Stimulated activated CD8-positive, alpha-beta memory T cell treated with anti-CD3 and anti-CD28 coated beads, Interleukin-7, amount 100 ng/mL, for 1 hour (primary cell): ENCODE measurements around the gene KIRREL3.

Experiments used
- DNase-seq, 2 donors: peaks; one replicate each; pipeline ENCODE4 v3.0.0-alpha.2; 2020; ENCODE audit warnings: low read depth in 2 of 2

KIRREL3 gene

DNA sequence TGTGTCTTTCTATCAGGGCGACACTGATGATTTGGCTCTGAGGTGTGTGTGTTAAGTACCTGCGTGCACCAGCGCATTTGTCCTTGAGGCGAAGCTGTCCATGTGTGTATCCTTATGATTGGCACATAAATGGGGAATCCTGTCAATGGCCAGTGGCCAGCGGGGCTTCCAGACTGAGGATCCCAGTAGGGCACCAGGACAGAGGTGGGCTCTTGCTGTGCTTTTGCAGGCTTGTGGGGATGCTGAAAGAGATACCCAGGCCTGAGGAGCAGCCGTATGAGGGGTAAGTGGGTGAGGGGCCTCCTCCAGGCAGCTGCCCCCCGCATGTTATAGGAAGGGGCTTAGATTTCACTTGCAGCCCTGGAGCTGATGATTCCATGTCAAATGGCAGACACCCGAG, 488.3 kb downstream of the KIRREL3 start:
- no peak for DNase-seq

DNA sequence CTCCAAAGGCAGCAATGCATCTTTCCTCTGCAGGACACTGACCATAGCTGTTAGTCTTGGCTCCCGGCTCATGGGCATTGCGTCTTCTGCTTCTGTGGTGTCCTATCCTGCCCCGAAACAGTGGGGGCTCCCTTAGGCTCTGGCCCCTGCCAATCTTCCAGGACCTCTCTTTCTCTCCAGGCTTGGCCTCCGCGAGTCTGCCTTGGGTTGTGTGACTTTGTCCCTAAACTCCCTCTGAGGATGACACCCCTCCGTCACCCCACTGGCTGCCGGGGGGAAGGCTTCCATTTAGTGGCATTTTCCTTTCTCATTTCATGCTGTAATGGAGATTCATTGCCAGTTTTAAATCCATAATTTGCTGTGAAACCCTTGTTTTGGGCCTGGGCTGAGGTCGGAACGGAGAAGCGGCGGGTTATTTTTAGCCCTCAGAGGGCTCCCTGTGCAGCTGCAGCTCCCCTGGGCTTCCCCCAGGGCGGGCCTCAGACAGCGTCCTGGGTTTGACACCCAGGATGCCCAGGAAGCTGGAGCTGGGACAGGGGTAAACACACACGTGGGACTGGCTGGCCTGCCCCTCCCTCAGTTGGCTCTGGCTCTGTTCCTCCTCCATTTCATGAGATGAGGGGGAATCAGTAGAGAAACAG, 489.0 kb downstream of the KIRREL3 start:
- DNase-seq = no peak

DNA sequence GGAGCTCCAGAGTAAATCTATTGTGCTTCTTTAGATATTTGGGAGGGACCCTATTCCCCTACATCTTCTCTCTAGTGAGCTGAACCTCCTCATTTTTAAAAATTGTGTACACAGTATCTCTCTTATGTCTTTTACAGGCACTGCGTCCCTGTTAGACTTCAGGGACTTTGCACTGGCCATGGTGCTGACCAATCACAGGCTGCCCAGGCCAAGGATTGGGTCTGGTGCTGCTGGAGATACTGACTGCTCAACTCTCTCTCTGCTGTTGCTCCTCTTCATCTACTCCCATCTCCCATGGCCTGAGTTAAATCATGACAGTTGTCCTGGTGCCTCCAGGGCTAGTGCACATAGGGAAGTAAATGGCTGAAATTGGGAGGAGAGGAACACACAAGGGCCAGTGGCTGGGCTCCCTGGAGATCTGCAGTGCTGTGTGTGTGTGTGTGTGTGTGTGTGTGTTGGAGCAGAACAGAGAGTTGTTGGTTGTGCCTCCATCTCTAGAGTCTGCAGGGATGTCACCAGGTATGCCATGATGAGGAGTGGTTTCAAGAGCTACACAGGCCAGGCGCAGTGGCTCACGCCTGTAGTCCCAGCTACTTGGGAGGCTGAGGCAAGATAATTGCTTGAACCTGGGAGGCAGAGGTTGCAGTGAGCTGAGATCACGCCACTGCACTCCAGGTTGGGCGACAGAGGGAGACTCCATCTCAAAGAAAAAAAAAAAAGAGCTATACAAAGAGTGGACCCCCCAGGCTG, 489.8 kb downstream of the KIRREL3 start:
- DNase-seq = no peak

DNA sequence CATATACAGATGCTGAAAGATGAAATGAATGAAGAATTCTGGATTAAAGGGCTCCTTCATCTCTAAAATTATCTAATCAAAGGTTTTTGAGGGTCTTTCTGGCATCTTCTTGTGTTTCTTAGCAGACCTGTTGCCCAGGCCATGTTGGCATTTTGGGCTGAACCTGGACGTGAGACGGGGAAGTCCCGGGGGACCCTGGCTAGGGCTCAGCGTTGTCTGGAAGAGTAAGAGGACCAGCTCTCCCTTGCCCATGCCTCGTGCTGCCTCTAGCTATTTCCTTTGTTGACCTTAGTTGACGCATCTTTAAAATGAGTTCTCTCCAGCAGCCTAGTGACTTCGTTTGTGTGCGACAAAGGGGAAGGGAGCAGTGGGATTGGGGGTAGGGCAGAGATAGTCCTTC, 492.9 kb downstream of the KIRREL3 start:
- no peak for DNase-seq

DNA sequence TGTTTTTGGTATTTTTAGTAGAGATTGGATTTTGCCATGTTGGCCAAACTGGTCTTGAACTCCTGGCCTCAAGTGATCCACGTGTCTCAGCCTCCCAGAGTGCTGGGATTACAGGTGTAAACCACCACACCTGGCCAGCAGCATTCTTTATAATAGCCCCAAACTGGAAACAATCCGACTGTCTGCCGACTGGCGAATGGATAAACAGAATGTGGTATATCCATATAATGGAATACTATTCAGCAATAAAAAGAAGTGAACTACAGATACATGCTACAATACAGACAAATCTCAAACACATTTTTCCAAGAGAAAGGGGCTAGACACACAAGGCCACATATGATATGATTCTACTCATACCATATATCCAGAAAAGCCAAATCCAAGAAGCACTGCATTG, 493.8 kb downstream of the KIRREL3 start:
- DNase-seq = no peak

DNA sequence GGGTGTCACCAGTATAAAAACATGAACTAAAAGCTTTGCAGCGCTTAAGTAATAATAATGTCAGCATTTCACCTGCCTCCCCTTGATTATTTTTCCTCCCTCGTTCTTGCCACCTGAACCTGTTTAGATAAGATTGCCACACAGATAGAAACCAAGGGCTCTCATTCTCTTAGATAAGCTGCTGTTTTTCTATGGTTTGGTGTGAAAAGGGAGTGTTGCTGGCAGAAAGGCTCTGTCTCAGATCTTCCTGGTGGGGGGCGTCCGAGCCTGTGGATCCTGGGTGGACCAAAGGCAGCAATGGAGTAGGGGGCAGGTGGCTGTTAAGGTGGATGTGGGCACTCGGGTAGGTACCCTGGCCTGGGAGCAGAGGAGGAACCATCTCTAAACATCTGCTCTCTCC, 497.6 kb downstream of the KIRREL3 start:
- no peak for DNase-seq

DNA sequence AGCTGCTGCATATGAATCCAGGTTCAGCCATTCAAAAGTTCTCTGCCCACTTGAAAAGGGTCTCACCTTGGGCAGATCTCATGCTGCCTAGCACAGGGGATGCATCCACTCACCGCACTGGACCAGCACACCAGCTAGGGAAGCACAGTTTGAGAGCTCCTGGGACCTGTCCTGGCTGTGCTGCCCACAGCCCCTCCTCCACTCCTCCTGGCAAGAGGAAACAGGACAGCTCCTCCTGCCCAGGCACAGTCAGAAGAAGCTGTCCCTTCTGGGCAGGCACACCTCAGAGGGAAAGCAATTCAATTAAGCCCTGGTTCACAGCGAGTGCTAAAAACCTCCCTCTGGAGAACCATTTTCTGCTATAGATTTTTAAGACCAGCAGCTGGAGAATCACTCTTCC, 498.4 kb downstream of the KIRREL3 start:
- no peak for DNase-seq

DNA sequence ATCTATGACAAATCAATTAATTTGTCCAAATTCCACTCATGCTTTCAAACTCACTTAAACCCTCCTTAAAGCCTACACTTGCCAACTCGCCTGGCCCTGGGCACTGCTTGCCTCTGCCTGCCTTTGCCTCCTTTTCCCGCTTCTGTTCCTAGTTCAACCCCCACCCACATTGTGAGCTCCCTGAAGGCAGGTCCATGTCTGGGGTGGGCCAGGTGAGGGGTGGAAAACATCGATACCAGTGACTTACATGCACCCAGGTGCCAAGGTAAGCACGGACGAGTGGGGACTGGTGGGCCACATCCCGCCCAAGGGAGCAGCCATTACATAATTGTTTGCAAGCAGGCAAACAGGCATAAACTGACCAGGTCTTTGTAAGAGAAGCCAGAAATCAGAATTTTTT, 498.9 kb downstream of the KIRREL3 start:
- DNase-seq = no peak

DNA sequence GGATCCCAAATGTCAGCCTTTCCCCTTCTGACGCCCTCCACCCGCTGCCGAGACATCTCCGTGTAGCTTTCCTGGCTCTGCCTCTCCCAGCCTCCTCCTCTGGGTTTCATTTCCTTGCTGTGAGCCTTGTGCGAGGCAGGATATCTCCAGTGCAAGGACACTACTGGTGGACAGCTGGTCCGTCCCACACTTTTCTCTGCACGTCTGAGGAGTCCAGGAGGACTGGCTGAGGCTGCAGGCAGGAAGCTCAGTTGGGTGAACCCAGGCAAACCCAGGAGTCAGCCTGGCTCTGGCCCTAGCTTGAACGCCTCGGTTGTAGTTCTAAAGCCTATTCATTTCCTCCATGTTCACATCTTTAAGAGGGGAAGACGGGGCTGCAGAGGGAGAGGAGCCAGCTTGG, 499.6 kb downstream of the KIRREL3 start:
- DNase-seq = no peak

DNA sequence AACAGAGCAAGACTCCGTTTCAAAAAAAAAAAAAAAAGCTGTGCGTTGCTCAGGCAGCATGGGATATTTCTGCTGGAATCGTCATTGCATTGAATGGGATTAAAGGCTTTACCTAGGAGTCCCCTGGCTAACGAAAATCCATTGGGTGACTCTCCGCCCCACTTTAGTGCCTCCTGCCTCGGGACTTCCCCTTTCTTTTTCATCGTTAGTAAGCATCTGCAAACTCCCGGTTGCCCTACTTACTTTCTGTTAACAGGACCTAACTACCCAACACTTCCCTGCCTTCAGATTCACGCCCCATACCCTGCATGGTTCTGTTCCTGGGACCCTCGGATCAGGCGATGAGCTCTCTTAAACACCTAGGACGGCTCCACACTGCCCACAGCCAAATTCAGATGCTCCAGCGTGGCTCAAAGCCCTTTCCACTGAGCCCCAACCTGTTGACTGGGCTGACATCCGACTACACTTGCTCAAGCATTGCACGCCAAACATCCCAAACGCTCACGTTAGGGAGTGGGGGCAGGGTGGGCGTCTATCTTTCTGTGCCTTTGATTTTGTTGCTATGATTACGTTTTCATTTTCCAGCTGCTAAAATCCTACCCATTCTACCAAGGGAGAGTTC, 501.3 kb downstream of the KIRREL3 start:
- no peak for DNase-seq

DNA sequence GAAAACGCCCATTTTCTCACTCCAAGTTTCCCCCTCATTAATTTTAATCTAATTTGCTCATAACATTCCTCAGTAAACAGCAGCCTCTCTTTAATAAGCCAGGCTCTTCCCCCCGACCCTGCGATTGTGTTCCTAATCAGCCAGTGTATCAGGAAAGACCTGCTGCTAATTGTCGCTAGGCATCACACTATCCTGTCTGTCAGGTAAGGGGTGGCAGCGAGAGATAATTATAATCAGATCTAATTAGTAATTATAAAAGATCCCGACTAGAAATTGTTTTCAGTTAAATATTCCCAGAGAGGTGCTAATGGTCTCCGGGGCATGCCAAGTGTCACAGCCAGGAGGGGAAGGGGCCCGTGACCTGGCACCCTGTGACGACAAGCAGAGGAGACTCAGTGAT, 502.3 kb downstream of the KIRREL3 start:
- no peak for DNase-seq

DNA sequence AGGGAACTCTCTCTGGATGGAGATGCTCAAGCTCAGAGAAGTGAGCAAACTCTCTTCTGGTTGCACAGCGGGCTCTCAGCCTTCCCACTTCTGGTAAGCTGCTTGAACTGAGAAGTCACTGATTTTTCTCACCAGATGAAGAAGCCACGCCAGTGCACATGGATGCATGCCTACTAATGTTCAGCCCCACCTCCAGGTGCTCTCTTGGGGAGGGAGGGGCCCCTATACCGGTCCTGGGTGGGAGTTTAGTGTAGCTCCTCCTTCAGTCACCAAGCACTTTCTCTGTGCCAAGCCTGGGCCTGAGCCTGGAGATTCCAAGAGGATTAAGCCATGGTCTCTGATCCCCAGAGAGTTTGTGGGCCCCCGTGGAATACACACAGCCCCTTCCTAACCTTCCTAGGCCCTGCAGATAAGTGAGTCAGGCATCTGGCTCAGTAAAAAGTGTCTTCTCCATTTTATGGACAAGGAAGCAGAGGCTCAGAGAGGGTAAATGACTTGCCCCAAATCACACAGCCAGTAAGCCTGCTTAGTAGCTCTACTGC, 502.9 kb downstream of the KIRREL3 start:
- no peak for DNase-seq

DNA sequence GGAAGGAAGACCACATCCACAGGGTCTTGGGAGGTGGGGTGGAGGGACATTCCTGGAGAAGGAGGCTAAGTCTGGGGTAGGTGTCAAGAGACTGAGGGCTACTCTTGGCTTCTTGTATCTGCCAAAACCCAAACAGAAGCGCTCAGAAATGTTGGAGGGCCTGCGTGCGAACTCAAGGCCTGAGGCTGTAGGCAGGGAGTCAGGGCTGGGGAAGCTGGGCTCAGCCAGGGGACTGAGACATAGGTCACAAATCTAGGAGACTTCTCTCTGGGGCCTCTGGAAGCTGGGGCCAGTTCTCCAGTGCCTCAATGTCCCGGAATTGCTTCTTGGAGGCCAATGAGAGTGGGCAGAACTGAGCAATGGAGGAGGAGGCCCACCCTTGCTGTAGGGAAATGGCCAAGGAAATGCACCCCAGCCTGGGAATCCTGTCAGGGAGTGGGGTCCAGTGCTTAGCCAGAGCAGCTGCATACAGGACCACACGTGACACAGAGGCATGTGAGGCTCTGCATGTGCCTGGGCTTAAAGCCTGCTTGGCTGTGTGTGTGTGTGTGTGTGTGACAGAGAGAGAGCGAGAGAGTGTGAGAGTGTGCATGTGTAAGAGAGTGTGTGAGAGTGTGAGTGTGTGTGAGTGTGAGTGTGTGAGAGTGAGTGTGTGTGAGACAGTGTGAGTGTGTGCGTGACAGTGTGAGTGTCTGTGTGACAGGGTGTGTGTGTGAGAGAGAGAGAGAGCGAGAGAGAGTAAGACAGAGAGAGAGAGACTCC, 503.8 kb downstream of the KIRREL3 start:
- DNase-seq = no peak

DNA sequence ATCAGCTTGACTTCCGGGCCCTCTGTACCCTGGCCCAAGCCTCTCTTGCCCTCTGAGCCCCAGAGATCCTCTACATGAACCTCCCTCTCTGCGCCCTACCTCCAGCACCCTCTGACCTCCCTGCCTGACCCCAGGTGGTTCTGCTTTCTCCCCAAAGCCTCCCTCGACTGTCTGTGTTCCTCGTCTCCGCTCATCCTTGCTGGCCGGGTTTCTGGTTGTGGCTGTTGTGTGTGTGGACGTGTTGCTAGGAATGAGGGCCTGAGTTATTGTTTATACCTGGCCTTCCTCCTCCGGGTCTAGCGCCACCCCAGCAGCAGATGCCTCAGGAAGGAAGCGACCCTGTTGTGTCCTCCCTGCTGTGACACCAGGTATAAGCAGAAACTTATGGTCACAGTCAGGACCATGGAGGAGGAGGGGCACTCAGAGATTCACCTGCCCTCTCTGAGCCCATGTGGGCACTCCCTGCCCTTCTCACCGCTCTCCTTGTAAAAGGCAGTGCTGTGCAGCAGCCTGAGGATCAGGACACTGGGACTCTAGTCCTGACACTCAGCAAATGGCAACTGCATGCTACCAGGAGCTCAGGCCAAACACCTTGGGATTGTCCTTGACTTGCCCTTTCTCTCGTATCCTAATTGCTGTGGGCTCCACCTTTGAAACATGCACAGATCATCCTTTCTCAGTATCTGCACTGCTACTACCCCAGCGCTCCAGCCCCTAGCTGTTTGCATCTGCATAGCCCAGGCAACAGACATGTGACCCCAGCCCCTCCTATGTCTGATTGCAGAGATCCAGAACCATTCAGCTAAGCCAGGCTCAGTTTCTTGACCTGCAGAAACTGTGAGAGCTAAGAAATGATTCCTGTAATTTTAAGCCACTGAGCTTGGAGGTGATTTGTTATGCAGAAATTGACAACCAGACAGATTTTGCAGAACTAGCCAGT, 505.0 kb downstream of the KIRREL3 start:
- DNase-seq = no peak

DNA sequence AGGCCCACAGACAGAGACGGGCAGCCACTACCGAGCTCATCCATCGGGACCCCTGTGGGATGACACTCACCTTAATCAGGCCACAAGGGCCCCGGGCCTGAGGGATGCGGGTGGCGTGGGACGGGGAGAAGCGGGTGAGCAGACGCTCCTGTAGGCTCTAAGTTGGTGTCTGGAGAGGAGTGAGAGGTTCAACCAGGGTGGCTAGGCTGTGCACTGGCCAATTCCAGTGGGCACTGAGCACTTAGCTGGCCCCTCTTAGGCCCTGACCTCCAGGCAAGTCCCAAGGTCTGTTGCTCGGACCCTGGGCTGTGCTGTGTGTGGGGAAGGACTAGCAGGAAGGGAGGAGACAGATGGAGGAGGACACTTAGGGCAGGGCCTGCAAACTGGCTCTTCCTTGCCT, 505.7 kb downstream of the KIRREL3 start:
- DNase-seq = no peak

DNA sequence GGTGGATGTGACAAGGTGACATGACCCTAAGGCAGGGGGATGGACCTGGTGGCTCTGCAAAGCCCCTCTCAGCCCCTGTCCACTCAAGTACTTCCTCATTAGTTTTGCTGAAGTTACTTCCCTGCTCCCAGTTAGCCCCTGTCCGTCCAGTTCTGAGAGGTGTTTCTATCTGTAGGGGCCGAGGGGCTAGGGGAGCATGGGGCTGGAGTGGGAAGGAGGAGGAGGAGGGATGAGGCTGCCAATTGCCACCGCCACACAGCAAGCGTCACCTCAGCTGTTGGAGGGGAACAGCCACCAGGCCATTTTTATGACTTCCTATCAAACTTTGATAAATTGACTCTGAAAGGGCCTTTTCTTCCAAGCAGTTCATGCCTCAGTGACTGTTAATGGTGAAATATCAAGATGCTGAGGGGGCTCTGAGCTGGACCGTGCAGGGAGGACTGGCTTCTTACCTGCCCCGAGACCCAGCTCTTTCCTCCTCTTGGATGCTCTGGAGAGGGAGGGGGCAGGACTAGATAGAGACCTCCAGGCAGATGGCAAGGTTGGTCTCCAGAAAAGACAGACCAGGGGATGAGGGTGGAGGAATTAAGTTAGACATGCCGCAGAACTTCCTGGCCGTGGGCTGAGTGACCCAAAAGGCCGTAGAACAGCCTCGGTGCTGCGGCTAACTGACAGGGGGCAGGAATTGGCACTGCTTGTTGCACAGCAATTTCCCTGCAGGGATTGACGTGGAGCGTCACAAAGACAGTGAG, 508.1 kb downstream of the KIRREL3 start:
- no peak for DNase-seq

DNA sequence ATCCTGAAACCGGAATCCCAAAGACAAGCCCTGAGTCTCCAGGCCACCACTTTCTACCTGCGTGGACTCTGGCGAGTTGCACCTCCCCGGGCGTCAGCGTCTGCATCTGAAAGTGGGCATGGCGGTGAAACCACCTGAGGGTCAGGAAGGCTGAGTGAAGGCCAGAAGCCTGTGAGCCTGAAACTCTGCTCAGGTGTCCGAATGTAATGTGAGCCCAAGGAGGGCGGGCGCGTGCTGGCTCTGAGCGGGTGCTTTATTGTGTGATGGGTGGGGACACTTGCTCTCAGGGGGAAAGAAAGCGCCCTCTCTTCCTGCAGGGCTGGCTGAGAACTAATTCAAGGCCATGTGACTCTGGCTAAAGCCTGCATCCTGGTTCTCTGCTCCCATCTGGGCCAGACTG, 509.5 kb downstream of the KIRREL3 start:
- no peak for DNase-seq

DNA sequence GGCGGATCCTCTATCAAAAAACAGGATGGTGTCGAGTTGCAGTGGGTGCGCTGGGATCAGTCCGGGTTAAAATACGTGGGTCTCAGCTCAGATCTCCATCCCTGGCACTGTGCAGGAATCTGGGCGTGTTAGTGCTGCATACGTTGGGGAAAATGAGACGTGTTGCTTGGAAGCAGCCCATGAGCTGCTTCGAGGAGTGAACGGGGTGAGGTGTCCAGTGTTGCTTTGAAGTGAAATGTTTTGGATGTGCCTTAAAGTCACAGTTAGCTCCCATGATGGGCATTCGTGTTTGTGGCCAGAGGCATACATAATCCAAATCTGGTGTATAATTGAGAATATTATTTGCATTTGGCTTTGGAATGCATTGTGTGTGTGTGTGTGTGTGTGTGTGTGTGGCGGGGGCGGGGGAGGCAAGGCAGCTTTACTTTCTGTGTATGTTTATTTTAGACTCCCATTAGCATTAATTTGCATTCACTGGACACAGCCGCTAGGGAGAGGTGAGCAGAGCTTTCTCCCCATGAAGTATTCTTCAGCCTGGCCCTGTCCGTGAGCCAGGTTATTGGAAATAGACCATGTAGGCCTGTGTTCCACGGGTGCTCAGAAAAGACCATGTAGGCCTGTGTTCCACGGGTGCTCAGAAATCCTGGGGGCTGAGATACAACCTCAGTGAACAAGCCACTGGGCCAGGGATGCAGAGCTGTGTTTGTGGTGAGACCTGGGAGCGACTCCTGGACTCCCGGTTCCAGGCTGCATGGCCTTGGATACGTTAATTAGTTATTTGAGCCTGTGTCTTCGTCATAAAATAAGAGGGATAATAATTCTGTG, 510.5 kb downstream of the KIRREL3 start:
- no peak for DNase-seq

DNA sequence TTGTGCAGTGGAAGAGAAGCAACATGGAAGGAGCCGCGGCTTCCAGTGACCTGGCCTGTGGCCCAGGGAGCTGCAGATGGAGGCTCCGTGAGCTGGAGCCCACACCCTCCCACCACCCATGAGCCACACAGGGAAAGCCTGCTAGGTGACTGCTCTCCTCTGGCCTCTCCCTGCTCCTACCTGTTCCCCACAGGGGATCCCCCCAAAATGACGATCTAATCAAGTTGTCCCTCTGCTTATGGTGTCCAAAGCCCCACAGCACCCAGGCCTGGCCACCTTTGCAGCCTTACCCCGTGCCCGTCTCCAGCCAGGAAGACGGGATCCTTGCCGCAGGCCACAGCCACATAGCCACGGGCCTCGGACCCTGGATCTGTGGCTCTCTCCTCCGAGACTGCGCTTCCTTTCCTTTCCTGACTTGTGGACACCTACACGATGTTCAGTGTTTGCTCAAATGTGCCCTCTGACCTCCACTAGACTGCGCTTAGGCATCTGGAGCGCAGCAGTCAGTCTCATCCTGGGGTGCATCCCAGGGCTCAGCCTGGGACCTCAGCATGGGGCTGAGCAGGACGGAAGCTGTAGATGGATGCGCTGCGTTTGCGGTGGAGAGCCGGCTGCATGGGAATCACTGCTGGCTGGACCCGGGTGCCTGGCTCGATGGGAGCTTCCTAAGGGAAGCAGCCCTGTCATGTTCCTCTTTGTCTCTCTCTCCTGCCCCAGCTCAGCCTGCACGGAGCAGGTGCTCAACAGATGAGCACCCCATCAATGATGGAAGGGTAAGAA, 511.8 kb downstream of the KIRREL3 start:
- no peak for DNase-seq
